ENCODE measurements around the gene UBE2J1. TPM values are rescaled to one million over a fixed set of nuclear protein-coding genes. Genes with fewer than 3 reads are reported as not detected.
A peak's percentile ranks its signal among the peaks of the same experiment; 100 is the strongest.

The UBE2J1 gene
- total RNA-seq, 2 donors from 2014 or later, result 20.6 to 21.4 TPM

DNA sequence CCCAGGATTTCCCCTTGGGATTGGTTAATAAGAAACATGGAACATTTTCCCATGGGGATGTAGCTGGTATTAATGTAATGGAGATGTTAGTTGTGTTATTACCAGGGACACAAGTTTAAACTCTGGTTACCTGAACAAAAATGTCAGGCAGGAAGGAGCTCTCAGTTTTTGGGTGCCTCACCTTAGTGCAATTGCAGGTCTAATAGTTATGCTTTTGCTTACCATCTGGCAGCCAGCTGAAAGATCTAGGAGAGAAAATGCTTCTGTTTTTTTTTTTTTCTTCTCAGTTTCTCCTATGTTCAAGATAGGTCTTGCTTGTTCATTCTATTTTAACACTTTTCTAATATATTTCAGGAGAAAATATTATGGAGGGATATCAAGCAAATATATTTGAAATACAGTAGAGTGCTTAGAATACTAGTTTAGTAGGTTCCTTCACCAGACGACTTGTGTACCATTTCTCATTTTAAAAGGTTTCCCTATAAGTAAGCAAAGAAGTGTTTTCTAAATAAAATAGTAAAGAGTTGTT, 4.2 kb upstream of the UBE2J1 start:
- no peak for DNase-seq
- Mint-ChIP-seq H3K4me1 (ENCODE audit: low read depth) (peaks cover 77% of the 10 kb centered on the region), H3K4me3 (peak overlapping the region; percentile 74 to 86), H3K27ac (no peak overlapping the region), H3K9me3 (no peaks in the 10 kb centered on the region), H3K27me3 (ENCODE audit: low read depth) (no peaks in the 10 kb centered on the region), H3K36me3 (ENCODE audit: insufficient read depth in 2 of 2) (peaks cover 3 to 4% of the 10 kb centered on the region in 2 donors)
- ATAC-seq (replicated peaks in 1 of 2), result no peak

DNA sequence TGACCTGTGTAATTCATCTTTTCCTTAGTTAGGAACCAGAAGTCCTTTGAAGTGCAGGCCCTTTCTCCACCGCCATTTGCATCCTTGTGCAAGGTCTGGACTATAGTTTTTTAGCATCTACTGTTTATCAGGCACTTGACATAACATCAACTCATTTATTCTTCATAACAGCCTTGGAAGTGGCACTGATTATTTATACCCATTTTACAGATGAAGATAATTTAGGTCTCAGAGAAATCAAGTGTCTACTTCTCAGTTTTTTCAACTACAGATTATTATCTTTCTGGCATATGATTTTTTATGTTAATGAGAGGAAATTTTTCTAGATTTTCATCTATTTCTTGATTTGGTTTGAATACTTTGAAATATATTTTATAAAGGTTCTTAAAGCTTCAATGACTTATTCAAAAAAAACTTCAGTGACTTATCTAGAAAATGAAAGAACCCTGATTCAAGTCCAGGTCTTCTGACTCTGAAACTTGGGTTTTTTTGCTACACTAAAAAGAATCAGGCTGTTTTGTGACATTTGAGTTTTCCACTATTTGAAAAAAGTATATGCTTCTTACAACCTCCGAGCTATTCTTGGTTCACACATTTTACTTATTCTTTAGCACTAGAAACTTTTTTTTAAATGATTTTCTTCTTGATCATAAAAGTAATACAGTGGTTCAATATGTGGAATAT, 3.1 kb upstream of the UBE2J1 start:
- no peaks in the 10 kb centered on the region for H3K27me3 Mint-ChIP-seq (ENCODE audit: low read depth)
- peaks cover 3 to 4% of the 10 kb centered on the region in 2 donors for H3K36me3 Mint-ChIP-seq (ENCODE audit: insufficient read depth in 2 of 2)
- H3K4me3 Mint-ChIP-seq, result peak overlapping the region; percentile 3 to 31
- H3K27ac Mint-ChIP-seq, result no peak overlapping the region
- H3K9me3 Mint-ChIP-seq, result no peaks in the 10 kb centered on the region
- H3K4me1 Mint-ChIP-seq (ENCODE audit: low read depth), result peaks cover 78% of the 10 kb centered on the region
- ATAC-seq (replicated peaks in 1 of 2) (no peak), DNase-seq (no peak)

DNA sequence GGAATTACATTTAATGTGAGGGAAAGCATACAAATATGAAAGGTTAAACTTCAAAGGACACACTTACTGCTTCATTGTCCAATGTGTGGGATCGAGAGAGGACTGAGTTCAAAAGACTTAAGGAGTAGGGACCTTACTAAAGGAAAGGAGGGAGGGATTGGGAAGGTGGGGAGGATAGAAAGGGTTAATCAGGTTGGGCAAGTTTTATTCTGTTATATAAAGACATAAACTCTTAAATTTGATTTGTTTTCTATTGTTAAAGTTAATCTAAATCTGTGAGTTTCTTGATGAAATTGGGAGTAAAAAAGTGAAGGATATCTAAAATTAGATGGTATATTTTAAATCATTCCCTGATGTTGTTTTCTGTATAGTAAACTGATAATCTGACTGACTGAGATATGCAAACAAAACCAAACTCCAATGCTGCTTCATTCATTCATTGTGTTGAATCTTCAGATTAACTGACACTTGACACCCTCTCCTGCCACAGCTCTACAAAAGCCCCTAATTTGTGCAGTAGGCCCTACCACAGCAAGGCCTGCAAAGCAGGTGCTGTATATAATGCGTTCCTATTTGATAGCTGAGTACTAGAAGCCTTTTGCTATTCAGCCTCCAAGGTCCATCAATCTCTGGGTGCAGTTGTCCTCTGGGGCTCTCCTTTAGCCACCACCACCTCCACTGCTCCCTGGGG, 1.3 kb upstream of the UBE2J1 start:
- Mint-ChIP-seq H3K27ac (peak overlapping the region; percentile 83), H3K4me3 (peak overlapping the region; percentile 95 to 99), H3K27me3 (ENCODE audit: low read depth) (no peaks in the 10 kb centered on the region), H3K4me1 (ENCODE audit: low read depth) (peaks cover 82% of the 10 kb centered on the region), H3K36me3 (ENCODE audit: insufficient read depth in 2 of 2) (peaks cover 3 to 9% of the 10 kb centered on the region in 2 donors), H3K9me3 (no peaks in the 10 kb centered on the region)
- DNase-seq, result no peak
- no peak for ATAC-seq (replicated peaks in 1 of 2)

DNA sequence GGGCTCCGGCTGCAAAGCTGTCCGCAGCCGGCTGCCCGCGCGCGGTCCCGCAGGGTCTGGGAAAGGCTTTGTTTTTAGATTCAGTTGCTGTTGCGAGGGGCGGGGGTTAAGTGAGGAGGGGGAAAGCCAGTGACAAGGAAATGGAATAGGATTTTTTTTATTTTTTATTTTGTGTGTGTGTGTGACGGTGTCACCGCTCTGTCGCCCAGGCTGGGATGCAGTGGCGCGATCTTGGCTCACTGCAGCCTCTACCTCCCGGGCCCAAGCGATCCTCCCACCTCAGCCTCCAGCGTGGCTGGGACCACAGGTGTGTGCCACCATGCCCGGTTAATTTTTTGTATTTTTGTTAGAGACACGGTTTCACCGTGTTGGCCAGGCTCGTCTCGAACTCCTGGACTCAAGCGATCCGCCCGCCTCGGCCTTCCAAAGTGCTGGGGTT, 615 bp upstream of the UBE2J1 start:
- peaks cover 4 to 9% of the 10 kb centered on the region in 2 donors for H3K36me3 Mint-ChIP-seq (ENCODE audit: insufficient read depth in 2 of 2)
- H3K27me3 Mint-ChIP-seq (ENCODE audit: low read depth), result no peaks in the 10 kb centered on the region
- H3K27ac Mint-ChIP-seq, result peak overlapping the region; percentile 83
- DNase-seq (peak in 1 of 2 donors; percentile 29), ATAC-seq (replicated peaks in 1 of 2) (no peak)
- H3K4me3 Mint-ChIP-seq, result peak overlapping the region; percentile 95 to 99
- no peaks in the 10 kb centered on the region for H3K9me3 Mint-ChIP-seq
- peaks cover 88% of the 10 kb centered on the region for H3K4me1 Mint-ChIP-seq (ENCODE audit: low read depth)

DNA sequence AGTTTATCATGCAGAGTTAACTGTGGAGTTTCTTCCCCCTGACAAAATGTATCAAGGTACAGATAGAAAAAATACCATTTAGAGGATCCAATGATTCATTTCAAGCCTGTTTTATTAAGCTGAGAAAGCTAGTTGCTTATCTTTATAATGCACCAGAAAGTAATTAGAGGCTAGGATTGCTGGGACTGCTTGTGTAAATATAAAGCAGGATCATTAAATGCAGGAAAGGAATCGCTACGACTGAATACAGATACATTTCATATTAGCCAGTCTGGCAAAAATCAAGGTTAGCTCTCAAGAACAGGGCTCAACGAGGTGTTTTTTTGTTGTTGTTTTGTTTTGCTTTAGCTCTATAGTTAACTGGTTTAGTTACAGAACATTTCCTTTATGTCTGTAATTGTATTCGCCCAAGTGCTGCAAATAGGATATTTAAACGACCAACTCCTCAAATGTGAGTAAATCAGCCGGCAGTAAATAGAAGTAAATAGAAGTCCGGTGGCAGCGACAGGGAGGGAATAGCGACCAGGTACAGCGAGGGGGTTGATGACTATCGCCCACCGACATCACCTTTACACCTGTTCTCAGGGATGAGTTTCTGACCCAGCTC, 748 bp downstream of the UBE2J1 start:
- peak overlapping the region; percentile 100 for H3K27ac Mint-ChIP-seq
- DNase-seq (no peak), ATAC-seq (replicated peaks in 1 of 2) (no peak)
- H3K27me3 Mint-ChIP-seq (ENCODE audit: low read depth), result no peaks in the 10 kb centered on the region
- peaks cover 79% of the 10 kb centered on the region for H3K4me1 Mint-ChIP-seq (ENCODE audit: low read depth)
- H3K36me3 Mint-ChIP-seq (ENCODE audit: insufficient read depth in 2 of 2), result peaks cover 4 to 9% of the 10 kb centered on the region in 2 donors
- peak overlapping the region; percentile 95 to 99 for H3K4me3 Mint-ChIP-seq
- no peaks in the 10 kb centered on the region for H3K9me3 Mint-ChIP-seq

DNA sequence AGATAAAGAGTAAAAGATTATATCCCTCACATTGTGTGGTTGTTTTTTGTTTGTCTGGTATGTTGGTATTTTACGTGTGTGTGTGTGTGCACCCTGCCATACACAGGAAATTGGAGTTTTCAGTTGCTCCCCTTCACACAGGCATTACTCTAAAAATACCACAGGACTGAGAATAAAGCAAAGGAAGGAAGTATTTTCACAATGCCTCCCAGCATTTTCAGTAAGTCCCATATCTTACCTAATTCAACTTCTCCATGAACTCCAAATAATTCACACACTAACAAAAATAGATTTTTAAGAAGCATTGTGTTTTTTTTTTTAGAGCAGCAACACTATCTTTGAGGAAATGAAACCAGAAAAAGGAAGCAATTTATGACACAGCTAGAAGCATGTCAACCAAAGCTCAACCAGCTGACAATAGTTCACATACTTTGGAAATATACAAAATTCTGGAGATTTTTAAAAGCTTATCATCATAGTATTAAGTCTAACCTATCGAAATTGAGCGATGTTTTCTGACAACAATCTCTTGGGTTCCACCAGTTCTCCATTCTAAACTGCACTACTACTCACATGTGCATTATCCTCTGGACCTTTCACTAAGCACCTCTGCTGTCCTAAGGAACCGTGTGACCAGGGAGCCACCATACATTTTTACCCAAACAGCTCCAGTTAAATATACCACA, 2.1 kb downstream of the UBE2J1 start:
- ATAC-seq (replicated peaks in 1 of 2) (no peak), DNase-seq (no peak)
- H3K9me3 Mint-ChIP-seq, result no peaks in the 10 kb centered on the region
- peak overlapping the region; percentile 58 for H3K27ac Mint-ChIP-seq
- H3K36me3 Mint-ChIP-seq (ENCODE audit: insufficient read depth in 2 of 2), result peaks cover 4 to 9% of the 10 kb centered on the region in 2 donors
- peak overlapping the region; percentile 95 to 99 for H3K4me3 Mint-ChIP-seq
- H3K4me1 Mint-ChIP-seq (ENCODE audit: low read depth), result peaks cover 66% of the 10 kb centered on the region
- H3K27me3 Mint-ChIP-seq (ENCODE audit: low read depth), result no peaks in the 10 kb centered on the region

DNA sequence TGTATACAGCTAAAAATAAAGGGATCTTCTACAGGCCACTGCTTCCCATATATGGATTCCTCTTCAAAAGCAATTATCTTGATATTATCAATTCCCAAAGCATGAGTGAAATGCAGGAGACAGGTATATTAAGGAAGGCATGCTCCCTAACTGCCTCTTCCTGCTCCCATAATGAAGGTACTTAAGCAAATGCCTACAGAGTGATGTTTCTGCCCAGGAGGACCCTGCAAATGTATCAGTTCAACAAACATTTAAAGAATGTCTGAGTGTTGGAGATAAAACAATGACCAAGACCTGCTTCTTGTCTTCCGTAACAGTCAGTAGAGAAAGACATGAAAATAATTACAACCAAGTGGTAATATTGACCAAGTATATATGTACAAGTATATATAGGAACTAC, 4.2 kb downstream of the UBE2J1 start:
- peak overlapping the region; percentile 40 for H3K27ac Mint-ChIP-seq
- no peak overlapping the region for H3K4me3 Mint-ChIP-seq
- ATAC-seq (replicated peaks in 1 of 2), result no peak

DNA sequence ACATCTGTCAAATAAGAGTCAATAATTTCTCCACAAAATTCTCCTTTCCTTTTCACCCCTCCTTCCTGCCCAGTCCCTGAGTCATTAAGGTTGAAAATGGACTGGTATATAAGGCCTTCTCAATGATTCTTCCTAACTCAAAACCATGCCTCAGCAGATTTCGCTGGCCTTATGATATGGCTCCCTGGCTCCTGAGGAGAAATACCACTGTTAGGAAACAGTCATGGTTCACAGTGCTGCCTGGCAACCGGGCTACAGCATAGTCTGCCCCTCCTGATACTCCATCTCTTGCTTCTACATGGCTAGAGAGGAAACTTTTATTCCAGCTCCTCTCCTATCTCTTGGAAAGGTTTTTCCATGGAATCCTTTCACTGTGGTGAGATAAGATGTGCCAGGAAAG, 4.7 kb downstream of the UBE2J1 start:
- peaks cover 4 to 9% of the 10 kb centered on the region in 2 donors for H3K36me3 Mint-ChIP-seq (ENCODE audit: insufficient read depth in 2 of 2)
- no peaks in the 10 kb centered on the region for H3K27me3 Mint-ChIP-seq (ENCODE audit: low read depth)
- DNase-seq, result no peak
- H3K27ac Mint-ChIP-seq, result no peak overlapping the region
- no peak for ATAC-seq (replicated peaks in 1 of 2)
- peaks cover 50% of the 10 kb centered on the region for H3K4me1 Mint-ChIP-seq (ENCODE audit: low read depth)
- H3K9me3 Mint-ChIP-seq, result no peaks in the 10 kb centered on the region
- no peak overlapping the region for H3K4me3 Mint-ChIP-seq

More for the DNA sequence above, 4.2 kb downstream of the UBE2J1 start:
- Mint-ChIP-seq H3K36me3 (ENCODE audit: insufficient read depth in 2 of 2) (peaks cover 4 to 9% of the 10 kb centered on the region in 2 donors), H3K9me3 (no peaks in the 10 kb centered on the region), H3K4me1 (ENCODE audit: low read depth) (peaks cover 52% of the 10 kb centered on the region), H3K27me3 (ENCODE audit: low read depth) (no peaks in the 10 kb centered on the region)
- DNase-seq, result no peak

DNA sequence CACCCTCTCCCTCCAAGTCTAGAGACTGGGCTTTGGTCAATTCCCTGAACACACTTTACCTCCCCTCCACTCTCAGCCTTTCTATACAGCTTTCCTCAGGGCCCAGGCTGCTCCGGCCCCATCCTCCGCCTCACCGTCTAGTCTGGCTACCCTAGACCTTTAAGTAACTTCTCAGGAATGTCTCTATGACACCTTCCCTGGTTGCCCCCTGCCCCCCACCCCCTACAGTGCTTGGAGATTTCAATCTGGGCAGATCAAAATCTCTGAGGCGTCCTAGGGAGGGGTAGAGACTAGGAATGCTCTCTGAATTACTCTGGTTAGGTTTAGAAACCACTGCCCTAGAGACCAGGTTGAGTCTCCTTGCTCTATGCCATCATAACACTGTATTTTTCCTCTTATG, 6.1 kb downstream of the UBE2J1 start:
- Mint-ChIP-seq H3K27ac (no peak overlapping the region), H3K4me1 (ENCODE audit: low read depth) (peaks cover 45% of the 10 kb centered on the region), H3K27me3 (ENCODE audit: low read depth) (no peaks in the 10 kb centered on the region), H3K9me3 (no peaks in the 10 kb centered on the region), H3K36me3 (ENCODE audit: insufficient read depth in 2 of 2) (peaks cover 1 to 7% of the 10 kb centered on the region in 2 donors), H3K4me3 (no peak overlapping the region)
- ATAC-seq (replicated peaks in 1 of 2) (no peak), DNase-seq (no peak)

DNA sequence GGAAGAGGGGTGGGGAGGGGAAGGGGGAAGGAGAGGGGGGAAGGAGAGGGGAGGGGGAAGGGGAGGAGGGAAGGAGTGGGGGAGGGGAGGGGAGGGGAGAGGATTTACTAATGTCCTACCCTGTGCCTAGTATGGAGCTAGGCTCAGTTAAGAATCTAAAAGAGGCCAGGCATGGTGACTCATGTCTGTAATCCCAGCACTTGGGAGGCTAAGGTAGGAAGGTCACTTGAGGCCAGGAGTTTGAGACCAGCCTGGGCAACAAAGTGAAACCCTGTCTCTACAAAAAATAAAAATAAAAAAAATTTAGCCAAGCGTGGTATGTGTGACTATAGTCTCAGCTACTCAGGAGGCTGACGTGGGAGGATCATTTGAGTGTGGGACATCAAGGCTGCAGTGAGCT, 13.0 kb downstream of the UBE2J1 start:
- H3K27ac Mint-ChIP-seq, result peak overlapping the region; percentile 88
- DNase-seq (no peak), ATAC-seq (replicated peaks in 1 of 2) (no peak)
- peaks cover 3 to 8% of the 10 kb centered on the region in 2 donors for H3K36me3 Mint-ChIP-seq (ENCODE audit: insufficient read depth in 2 of 2)
- H3K27me3 Mint-ChIP-seq (ENCODE audit: low read depth), result no peaks in the 10 kb centered on the region
- peaks cover 2% of the 10 kb centered on the region for H3K4me1 Mint-ChIP-seq (ENCODE audit: low read depth)
- H3K9me3 Mint-ChIP-seq, result no peaks in the 10 kb centered on the region
- no peak overlapping the region for H3K4me3 Mint-ChIP-seq

DNA sequence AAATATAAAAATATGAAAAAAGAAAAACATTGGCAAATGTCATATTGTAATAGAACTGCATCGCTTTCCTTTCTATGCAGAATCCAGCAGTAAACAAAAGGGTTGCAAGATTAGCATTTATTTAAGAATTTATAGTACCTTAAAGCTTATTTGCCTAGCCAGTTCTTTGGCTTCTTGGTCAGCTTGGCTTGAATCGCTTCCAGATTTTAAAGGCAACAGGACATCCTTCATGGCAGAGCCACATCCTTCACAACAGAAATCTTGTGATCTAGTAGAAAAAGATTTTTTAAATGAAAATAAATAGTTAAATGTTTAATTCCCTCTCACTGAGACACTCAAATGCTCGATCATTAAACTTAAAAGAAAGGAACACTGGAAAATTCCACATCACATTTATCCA, 17.4 kb downstream of the UBE2J1 start:
- DNase-seq (no peak), ATAC-seq (replicated peaks in 1 of 2) (no peak)
- Mint-ChIP-seq H3K27me3 (ENCODE audit: low read depth) (no peaks in the 10 kb centered on the region), H3K27ac (no peak overlapping the region), H3K4me1 (ENCODE audit: low read depth) (no peaks in the 10 kb centered on the region), H3K4me3 (no peak overlapping the region), H3K9me3 (no peaks in the 10 kb centered on the region), H3K36me3 (ENCODE audit: insufficient read depth in 2 of 2) (peaks cover 0 to 5% of the 10 kb centered on the region in 2 donors)

DNA sequence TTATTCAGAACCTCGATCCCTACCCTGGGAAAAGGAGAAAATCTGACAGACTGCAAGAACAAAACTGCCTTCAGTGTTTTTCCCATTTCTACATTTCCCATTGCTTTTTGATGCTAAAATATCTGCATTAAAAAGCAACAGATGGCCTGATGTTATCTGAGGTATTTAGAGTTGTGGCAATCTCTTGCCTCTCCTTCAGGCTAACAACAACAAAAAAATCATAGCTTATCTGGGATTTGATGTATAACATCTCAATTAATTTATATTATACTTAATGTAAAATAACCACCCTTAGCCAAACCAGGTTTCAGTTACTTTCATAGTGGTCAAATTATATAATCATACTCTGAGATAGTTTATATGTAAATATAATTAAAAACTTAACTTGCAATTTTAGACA, 21.6 kb downstream of the UBE2J1 start:
- Mint-ChIP-seq H3K4me3 (no peak overlapping the region), H3K27me3 (ENCODE audit: low read depth) (no peaks in the 10 kb centered on the region), H3K4me1 (ENCODE audit: low read depth) (no peaks in the 10 kb centered on the region), H3K9me3 (no peaks in the 10 kb centered on the region), H3K27ac (no peak overlapping the region), H3K36me3 (ENCODE audit: insufficient read depth in 2 of 2) (peaks cover 0 to 9% of the 10 kb centered on the region in 2 donors)
- no peak for DNase-seq
- no peak for ATAC-seq (replicated peaks in 1 of 2)

DNA sequence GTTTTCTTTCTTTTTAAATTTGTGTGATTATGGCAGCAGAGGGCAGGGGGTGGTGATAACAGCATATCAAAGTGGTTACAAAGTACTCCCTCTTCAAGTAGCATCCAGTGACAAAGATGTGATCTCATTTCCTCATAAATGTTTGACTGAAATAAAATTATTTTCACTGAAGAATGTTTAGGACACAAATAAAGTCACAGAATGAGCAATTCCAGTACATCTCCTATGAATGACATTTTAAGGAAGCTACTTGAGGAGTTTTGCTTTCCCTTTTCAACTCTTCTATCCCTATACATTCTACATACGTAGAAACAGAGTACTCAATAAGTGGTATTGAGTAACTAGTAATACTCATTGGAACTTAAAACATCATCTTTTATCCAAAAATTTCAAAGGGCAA, 23.5 kb downstream of the UBE2J1 start:
- Mint-ChIP-seq H3K9me3 (no peaks in the 10 kb centered on the region), H3K4me3 (no peak overlapping the region), H3K36me3 (ENCODE audit: insufficient read depth in 2 of 2) (peaks cover 0 to 9% of the 10 kb centered on the region in 2 donors), H3K27ac (peak overlapping the region; percentile 9), H3K27me3 (ENCODE audit: low read depth) (no peaks in the 10 kb centered on the region), H3K4me1 (ENCODE audit: low read depth) (no peaks in the 10 kb centered on the region)
- ATAC-seq (replicated peaks in 1 of 2) (no peak), DNase-seq (no peak)
